Activated CD8-positive, alpha-beta memory T cell treated with anti-CD3 and anti-CD28 coated beads for 1 hour (primary cell): ENCODE results near the gene ATG2A.

Experiments used
- DNase-seq, 2 donors: peaks; one replicate each; pipeline ENCODE4 v3.0.0-alpha.2; 2020; ENCODE audit warnings: low read depth in 1 of 2; ENCODE audit errors: extremely low read depth in 1 of 2

ATG2A gene

GRCh38 chr11:64905516-64906313 is 11.3 kb downstream of the ATG2A start:
- DNase-seq: no peak

- no peak for DNase-seq
Measured at GRCh38 chr11:64903291-64903833, 13.6 kb downstream of the ATG2A start.

GRCh38 chr11:64902102-64902900 is 14.7 kb downstream of the ATG2A start:
- DNase-seq: no peak

- no peak for DNase-seq
Measured at GRCh38 chr11:64900774-64901173, 16.2 kb downstream of the ATG2A start.

GRCh38 chr11:64900263-64900678 is 16.7 kb downstream of the ATG2A start:
- DNase-seq: peak in 1 of 2 donors; percentile 25

- DNase-seq: no peak
Measured at GRCh38 chr11:64898541-64898940, 18.5 kb downstream of the ATG2A start.

- no peak for DNase-seq
Measured at GRCh38 chr11:64898076-64898445, 18.9 kb downstream of the ATG2A start.

- no peak for DNase-seq
Measured at GRCh38 chr11:64897381-64898075, 19.5 kb downstream of the ATG2A start.

GRCh38 chr11:64896448-64897022 is 20.5 kb downstream of the ATG2A start:
- no peak for DNase-seq

GRCh38 chr11:64894812-64895452 is 22.1 kb downstream of the ATG2A start:
- no peak for DNase-seq

GRCh38 chr11:64894070-64894811 is 22.8 kb downstream of the ATG2A start:
- DNase-seq: peak; percentile 82 to 90

GRCh38 chr11:64893194-64894069 is 23.6 kb downstream of the ATG2A start:
- DNase-seq: no peak

- no peak for DNase-seq
Measured at GRCh38 chr11:64892838-64893193, 24.2 kb downstream of the ATG2A start.

GRCh38 chr11:64892411-64892831 is 24.6 kb downstream of the ATG2A start:
- no peak for DNase-seq

- DNase-seq: no peak
Measured at GRCh38 chr11:64891880-64892279, 25.1 kb downstream of the ATG2A start.

GRCh38 chr11:64891215-64891848 is 25.7 kb downstream of the ATG2A start:
- DNase-seq: no peak

GRCh38 chr11:64890522-64890939 is 26.5 kb downstream of the ATG2A start:
- no peak for DNase-seq
